Stimulated activated CD8-positive, alpha-beta memory T cell treated with anti-CD3 and anti-CD28 coated beads, Interleukin-15, amount 100 ng/mL, for 48 hours (primary cell): ENCODE results near the gene SLC10A1.
"Not testable (repeated sequence)": the region's sequence is repeated elsewhere in the genome, so short reads cannot be mapped to it uniquely, and the experiment has no call there.

Experiments
- DNase-seq, 2 donors: peaks; one replicate each; pipeline ENCODE4 v3.0.0-alpha.2; 2020; ENCODE audit warnings: low read depth in 2 of 2

Gene SLC10A1

DNA sequence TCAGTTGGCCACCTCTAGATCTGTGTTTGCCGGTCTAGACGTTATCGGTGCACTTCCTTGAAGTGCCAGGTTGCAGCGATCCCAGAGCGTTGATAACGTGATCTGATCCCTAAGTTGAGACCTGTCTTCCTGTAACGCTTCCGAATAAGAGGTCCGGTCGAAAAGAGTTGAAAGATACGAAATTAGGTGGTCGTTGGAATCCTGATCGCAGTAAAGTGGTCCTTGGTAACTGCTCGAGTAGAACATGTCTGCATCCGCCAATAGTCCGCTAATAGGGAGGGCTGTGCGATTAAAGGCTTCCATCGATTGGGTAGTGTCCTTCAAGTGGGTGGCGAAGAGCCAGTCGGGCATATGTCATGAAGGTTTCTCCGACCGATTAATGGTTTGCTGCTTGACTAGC lies 27.4 kb downstream of the SLC10A1 start:
- DNase-seq = no peak

DNA sequence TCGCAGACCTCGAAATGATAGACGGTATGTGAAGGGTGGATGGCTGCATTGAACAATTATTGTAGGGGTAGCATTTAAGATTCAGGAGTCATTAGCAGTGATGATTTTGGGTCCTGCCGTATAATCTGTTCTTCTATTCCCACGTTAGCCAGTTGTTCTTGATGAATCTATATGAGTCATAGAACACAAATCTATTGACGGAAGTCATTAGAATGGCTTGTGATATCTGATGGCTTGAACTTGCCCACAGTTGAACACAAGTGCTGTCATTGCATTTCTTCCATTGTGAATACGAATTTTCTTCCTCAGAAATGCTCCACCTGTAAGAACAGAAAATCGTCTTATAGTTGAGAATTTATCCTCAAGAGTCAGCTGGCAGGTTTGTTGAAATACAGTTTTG lies 28.2 kb downstream of the SLC10A1 start:
- DNase-seq = no peak

GRCh38 chr14:69767369-69767999 lies 29.6 kb downstream of the SLC10A1 start:
- DNase-seq = peak; percentile 88 to 92

DNA sequence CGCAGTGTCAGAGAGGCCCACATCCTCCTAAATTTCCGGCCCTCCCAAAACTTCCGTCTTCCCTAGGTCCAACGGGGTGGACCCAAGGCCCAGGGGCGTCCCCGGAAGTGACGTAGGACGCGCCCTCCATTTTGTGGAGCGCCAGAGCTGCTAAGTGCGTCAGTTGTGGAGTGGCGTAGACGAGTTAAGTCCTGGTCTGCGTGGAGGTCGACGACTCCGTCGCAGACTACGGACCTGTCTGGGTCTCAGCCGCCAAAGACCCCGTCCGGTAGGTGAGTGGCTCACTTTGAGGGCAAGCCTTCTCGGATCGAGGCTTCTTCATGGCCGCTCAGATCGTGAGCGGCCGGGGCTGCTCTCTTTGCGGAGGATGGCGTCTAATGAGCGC lies 30.1 kb downstream of the SLC10A1 start, which contains the start of gene SRSF5:
Gene SRSF5, plus strand, starts transcription at position 159 of the 385 bp plus-strand sequence. CDS start 1,015 bp downstream, outside the sequence.
- DNase-seq = peak; percentile 90 to 91

DNA sequence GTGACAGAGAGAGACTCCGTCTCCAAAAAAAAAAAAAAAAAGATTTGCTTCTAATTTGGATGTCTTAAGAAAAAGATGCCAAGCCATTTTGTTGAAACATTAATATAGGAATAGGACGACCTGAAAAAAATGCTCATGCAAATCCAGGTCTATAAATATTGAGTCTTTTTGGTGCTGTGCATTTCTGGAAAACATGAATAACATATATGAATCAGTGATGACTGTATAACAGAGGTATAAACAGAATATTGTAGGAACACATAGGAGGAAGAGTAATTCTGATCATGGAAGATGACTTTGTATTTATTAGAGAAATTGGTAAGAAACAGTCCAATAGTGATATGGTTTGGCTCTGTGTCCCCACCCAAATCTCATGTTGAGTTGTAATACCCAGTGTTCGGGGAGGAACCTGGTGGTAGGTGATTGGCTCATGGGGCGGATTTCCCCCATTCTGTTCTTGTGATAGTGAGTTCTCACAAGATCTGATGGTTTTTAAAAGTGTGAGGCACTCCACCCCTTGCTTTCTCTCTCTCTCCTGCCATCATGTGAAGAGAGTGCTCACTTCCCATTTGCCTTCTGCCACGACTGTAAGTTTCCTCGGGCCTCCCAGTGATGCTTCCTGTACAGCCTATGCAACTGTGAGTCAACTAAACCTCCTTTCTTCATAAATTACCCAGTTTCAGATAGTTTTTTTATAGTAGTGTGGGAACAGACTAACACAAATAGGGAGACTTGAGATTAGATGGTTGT lies 33.1 kb downstream of the SLC10A1 start:
- DNase-seq = no peak

DNA sequence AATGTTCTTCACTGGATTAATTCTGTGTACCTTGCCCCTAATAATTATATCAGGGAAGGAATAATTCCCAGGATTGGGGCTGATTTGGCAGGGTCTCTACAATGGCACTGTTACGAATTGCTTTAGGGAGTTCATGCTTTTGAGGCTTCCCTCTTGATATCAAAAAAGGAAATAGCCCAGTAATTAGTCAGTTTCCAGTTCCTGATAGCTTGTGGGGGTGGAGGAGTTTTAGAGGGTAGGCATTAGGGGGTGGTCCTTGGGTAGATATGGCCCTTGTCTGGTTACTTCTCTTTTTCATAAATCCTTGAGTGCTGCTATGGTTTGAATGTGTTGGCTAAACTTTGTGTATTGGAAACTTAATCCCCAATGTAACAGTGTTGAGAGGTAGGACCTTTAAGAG lies 36.2 kb downstream of the SLC10A1 start:
- no peak for DNase-seq

DNA sequence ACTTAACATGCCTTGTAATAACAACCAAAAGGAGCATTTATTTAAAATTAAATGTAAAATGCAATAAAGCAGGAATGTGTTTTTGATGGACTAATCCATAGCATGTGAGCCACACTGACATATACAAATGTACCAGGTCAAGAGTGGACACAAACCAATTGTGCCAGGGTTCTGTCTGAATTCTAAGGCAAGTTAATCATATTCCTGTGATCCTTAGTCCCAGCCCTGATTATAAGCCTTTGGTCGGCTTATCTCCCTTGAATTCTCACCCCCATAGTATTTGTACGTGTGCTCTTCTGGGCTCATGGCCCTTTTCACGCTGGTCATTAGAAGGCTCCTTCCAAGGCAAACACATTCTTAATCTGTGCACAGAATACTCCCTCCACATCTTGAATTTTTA lies 40.7 kb downstream of the SLC10A1 start:
- DNase-seq = no peak

DNA sequence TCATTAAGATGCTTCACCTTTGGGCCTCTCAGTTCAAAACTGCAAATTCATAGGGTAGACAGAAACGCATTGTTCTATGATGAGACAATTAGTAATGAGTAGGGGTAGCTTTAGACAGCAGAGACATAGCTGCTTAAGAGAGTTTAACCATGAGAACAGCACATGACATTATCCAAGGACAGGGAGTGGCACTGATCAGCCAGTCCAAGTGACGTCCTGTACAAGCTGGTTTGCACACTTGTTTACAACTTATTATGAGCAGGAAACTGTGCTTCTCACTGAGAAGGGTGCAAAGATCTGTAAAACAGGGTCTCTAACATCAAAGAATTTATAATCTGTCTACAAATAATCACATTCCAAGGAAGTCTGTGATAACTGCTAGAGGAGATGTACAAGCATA lies 41.3 kb downstream of the SLC10A1 start:
- no peak for DNase-seq

DNA sequence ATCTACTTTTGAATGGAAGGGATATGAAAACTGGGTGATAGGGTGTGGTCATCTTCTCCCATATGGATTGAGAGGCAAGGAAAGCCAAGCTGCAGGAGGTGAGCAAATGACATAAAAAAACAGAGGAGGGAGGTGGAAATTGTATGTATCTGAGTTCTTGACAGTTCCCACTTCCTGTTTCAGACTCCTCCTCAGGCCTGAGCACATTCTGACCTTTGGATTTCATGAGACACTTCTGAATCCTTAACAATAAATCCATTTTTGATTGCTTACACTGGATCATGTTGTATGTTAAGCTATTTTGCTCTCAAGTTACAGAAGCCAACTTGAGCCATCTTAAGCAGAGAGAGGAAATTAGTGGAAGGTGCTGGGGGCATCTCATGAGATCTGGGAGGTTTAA lies 41.7 kb downstream of the SLC10A1 start:
- no peak for DNase-seq

DNA sequence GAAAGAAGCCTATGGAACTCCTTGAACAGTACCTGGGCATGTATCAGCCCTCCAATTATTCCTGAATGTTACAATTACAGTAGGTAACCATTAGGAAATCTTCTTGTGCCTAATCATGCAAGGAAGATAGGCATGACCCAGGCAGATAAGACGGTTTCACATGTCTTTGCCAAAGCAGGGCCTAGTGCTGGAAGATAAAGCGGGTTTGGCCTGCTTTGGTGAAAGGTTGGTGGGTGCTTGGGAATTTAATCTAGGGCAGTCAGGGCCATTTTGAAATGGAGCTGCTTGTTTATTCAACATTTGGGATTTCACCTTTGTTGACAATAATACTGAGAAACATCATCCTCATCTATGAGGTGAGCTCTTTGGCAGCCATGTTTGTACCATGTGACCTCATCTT lies 42.6 kb downstream of the SLC10A1 start:
- DNase-seq = no peak

DNA sequence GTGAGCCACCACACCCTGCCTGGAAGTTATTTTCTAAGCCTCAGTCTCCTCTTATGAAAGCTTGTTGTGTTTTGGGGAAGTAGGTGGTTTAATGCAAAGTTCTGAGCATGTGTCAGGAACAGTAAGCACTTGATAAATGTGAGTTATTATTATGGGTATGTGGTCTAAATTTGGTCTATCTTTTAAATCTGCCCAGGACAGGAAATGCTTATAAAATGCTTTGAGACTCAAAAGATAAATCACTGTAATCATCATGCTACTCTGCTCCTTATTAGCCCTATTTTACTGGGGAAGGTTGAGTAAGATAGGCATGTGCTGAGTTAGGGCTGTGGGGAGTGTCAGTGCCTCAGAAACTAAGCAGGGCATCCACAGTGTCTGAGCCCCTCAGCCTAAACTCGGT lies 43.2 kb downstream of the SLC10A1 start:
- DNase-seq = no peak

GRCh38 chr14:69752773-69753172 lies 44.3 kb downstream of the SLC10A1 start:
- no peak for DNase-seq

- DNase-seq = no peak
Measured at GRCh38 chr14:69750495-69750894, 46.5 kb downstream of the SLC10A1 start.

DNA sequence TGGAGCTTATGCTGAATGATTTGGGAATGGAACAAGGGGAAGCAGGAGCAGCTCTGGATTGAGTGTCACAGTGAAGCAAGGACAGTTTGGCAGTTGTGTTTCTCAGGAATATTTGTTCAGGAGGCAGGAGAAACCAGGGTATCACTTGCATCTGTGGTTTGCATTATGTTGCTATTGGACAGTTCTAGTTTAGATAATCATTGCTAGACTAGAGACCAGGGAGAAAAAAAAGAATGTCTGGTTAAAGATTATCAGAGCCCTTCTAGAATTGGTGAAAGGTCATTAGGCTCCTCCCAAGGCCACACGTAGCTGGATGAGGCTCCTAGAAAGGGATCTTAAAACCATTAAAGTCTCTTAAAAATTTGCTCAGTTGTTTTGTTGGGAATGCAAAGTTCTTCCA lies 47.1 kb downstream of the SLC10A1 start:
- DNase-seq = no peak

DNA sequence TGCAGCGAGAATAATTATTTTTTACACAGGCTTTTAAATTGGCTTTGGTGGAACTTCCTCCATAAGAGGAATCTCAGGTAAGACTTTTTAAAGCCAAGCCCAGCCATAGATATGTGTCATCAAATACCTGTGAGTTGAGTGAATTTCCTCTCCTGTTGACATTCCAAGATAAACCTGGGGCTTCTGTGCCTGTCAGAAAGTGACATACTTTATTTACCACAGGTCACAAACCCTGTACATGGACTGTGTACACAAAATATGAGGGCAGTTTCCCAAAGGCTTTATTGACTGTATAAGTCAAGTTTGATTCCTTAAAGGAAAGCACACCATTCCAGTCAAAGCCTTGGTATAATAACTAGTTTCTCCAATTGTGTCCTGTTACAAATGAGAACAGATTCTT lies 56.0 kb downstream of the SLC10A1 start:
- DNase-seq = no peak

DNA sequence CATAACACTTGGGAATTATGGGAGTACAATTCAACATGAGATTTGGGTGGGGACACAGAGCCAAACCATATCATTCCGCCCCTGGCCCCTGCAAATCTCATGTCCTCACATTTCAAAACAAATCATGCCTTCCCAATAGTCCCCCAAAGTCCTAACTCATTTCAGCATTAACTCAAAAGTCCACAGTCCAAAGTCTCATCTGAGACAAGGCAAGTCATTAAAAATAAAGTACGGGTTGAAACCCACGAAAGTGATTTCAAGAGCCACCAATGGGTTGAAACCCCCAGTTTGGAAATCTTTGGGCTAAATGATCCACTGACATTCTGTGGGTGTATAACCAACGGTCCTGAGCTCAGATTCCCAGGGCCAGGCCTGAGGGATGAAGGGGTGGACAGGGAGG lies 60.6 kb downstream of the SLC10A1 start:
- DNase-seq = not testable (repeated sequence)

DNA sequence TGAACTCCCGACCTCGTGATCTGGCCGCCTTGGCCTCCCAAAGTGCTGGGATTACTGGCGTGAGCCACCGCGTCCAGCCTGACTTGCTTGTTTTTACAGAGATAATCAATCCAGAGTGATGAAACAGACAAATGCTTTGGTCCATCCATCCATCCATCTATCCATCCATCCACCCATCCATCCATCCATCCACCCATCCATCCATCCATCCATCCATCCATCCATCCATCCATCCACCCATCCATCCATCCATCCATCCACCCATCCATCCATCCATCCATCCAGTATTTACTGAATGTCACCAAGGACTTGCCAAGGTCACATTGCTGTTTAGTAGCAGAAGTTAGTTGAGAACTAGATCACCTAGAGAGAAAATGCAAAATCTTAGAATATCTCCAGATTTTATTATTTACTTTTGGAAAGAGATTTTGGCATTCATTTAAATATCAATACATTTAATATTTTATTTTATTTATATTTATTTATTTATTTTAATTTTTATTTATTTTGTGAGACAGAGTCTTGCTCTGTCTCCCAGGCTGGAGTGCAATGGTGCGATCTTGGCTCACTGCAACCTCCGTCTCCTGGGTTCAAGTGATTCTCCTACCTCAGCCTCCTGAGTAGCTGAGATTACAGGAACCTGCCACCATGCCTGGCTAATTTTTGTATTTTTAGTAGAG lies 65.0 kb downstream of the SLC10A1 start:
- DNase-seq = not testable (repeated sequence)

DNA sequence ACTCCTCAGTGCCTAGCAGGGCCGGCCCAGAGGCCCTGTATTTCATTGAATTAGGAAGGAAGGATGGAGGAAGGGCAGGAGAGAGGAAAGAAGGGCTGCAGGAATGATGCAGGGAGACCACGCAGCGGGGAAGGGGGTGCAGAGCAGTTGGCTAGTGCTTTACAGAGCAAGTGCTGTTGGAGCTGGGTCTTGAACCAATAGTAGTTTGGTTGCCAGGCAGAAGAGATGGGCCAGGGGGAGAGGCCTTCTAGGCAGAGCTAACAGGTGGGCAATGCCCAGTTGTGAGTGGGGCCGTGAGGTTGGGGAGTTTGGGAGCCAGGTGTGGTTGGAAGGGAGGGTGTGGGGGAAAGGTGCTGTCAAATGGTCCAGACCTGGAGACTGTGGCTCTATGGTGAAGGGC lies 69.2 kb downstream of the SLC10A1 start:
- DNase-seq = no peak

DNA sequence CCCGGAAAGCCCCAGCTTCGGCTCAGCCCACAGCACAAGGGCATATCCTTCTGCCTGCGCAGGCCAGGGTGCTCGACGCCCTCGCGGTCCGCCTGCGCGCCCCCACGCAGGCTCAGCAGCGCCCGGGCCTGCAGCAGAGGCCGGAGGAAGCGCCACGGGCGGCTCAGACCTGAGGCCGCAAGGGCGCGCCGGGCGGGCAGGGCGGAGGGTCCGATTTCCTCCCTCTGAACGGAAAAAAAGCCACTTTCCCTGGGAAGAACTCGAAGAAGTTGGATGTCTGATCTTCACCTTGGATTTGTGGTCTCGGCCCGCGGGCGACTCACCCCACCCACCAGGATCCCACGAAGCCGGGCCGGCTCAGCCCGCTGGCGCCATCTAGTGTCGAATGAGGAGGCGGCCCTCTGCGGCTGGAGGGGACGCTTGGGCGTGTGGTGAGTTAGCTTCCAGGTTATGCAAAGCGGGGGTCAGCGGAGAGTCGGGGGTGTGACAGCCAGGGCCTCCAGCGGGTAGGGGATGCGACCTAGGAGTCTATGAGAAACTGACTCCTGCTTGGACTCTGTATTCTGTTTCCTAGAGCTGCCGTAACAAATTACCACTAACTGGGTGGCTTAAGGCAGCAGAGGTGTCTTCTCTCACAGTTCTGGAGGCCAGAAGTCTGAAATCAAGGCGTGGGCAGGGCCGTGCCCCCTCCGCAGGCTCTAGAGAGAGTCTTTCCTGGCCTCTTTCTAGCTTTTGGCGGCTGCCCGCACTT lies 70.1 kb downstream of the SLC10A1 start:
- DNase-seq = peak; percentile 64
